ENCODE data around the gene CABLES1. TPM values are rescaled to one million over a fixed set of nuclear protein-coding genes. Genes with fewer than 3 reads are reported as not detected.
A peak's percentile ranks its signal among the peaks of the same experiment; 100 is the strongest.
"Not testable (repeated sequence)": the region's sequence is repeated elsewhere in the genome, so short reads cannot be mapped to it uniquely, and the experiment has no call there.

The CABLES1 gene
- total RNA-seq, 1 donor from 2014 or later = 4.2 TPM

DNA sequence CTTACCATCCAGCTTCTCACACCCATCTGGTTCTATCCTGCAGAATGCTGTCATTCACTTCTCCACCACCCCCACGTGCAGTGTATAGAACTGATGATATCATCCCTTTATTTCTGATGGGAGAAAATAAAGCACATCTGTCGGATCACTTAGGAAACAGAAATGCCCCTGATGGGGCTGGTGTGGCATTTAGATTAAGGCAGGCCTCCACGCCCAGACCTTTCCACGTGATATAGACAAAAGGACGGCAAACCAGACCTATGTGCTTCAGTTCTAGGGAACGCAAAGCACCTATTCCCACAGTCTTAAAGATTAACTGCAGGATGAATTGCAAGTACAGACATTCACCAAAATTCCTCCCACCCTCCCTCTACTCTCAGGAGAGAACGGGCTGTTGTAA is 27.6 kb upstream of the CABLES1 start:
- peak overlapping the region; percentile 62 for H3K27ac Mint-ChIP-seq
- peaks cover 3% of the 10 kb centered on the region for H3K4me1 Mint-ChIP-seq (ENCODE audit: low read depth)
- DNase-seq (ENCODE audit: low spot score, unreplicated experiment) = no peak
- no peak overlapping the region for H3K4me3 Mint-ChIP-seq (ENCODE audit: low read depth)
- no peaks in the 10 kb centered on the region for H3K36me3 Mint-ChIP-seq (ENCODE audit: insufficient read depth)
- TF ChIP-seq, protein P1, sequence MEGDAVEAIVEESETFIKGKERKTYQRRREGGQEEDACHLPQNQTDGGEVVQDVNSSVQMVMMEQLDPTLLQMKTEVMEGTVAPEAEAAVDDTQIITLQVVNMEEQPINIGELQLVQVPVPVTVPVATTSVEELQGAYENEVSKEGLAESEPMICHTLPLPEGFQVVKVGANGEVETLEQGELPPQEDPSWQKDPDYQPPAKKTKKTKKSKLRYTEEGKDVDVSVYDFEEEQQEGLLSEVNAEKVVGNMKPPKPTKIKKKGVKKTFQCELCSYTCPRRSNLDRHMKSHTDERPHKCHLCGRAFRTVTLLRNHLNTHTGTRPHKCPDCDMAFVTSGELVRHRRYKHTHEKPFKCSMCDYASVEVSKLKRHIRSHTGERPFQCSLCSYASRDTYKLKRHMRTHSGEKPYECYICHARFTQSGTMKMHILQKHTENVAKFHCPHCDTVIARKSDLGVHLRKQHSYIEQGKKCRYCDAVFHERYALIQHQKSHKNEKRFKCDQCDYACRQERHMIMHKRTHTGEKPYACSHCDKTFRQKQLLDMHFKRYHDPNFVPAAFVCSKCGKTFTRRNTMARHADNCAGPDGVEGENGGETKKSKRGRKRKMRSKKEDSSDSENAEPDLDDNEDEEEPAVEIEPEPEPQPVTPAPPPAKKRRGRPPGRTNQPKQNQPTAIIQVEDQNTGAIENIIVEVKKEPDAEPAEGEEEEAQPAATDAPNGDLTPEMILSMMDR (IDR thresholded peaks at IDR 0.05; ENCODE audit: unreplicated experiment) = no peak
- H3K27me3 Mint-ChIP-seq = peaks cover 8% of the 10 kb centered on the region
- no peaks in the 10 kb centered on the region for H3K9me3 Mint-ChIP-seq (ENCODE audit: low read depth)

DNA sequence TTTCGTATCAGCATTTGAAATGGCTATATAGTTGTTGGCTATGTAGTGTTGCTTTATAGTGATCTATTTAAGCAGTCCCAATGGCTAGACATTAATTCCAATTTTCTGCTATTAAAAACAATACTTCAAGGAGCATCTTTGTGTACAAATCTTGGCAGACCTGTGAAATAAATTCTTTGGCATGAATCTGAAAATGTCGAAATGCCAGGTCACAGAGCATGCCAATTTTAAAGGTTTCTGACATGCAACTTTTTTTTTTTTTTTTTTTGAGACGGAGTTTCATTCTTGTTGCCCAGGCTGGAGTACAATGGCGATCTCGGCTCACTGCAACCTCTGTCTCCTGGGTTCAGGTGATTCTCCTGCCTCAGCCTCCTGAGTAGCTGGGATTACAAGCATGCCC is 26.8 kb upstream of the CABLES1 start:
- Mint-ChIP-seq H3K4me3 (ENCODE audit: low read depth) (no peak overlapping the region), H3K36me3 (ENCODE audit: insufficient read depth) (no peaks in the 10 kb centered on the region), H3K4me1 (ENCODE audit: low read depth) (no peaks in the 10 kb centered on the region), H3K27me3 (peaks cover 8% of the 10 kb centered on the region), H3K27ac (no peak overlapping the region), H3K9me3 (ENCODE audit: low read depth) (no peaks in the 10 kb centered on the region)
- DNase-seq (ENCODE audit: low spot score, unreplicated experiment) = no peak
- TF ChIP-seq, protein P1 (IDR thresholded peaks at IDR 0.05; ENCODE audit: unreplicated experiment) = no peak

DNA sequence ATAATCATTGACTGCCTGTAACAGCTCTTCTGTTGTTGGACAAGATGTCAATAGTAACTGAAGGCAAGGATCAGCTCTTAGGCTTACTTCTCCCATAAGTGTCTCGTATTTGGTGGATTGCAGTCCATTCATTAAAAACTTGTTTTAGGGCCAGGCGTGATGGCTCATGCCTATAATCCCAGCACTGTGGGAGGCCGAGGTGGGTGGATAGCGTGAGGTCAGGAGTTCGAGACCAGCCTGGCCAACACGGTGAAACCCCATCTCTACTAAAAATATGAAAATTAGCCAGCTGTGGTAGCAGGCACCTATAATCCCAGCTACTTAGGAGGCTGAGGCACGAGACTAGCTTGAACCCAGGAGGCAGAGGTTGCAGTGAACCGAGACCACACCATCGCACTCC is 26.1 kb upstream of the CABLES1 start:
- not testable (repeated sequence) for H3K4me3 Mint-ChIP-seq (ENCODE audit: low read depth); H3K36me3 Mint-ChIP-seq (ENCODE audit: insufficient read depth); H3K27me3 Mint-ChIP-seq; H3K27ac Mint-ChIP-seq; H3K9me3 Mint-ChIP-seq (ENCODE audit: low read depth); DNase-seq (ENCODE audit: low spot score, unreplicated experiment); H3K4me1 Mint-ChIP-seq (ENCODE audit: low read depth)

DNA sequence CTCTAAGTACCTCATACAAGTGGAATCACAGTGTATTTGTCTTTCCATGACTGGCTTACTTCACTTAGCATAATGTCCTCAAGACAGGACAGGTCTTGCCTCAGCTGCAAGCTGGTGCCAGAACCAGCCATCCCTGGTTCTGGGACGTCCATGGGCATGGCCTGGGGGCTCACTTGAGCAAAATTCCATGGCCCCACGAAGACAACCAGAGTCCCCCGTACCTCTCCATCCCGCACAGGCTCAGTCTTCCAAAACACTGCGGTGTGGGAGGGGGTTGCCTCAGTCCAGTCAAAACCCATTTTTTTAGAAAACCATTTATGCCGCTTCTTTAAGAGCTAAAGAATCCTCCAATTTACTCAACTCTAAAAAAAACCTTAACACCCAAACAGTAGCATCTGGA is 21.7 kb upstream of the CABLES1 start:
- no peaks in the 10 kb centered on the region for H3K9me3 Mint-ChIP-seq (ENCODE audit: low read depth)
- no peaks in the 10 kb centered on the region for H3K36me3 Mint-ChIP-seq (ENCODE audit: insufficient read depth)
- H3K27ac Mint-ChIP-seq = no peak overlapping the region
- no peak for DNase-seq (ENCODE audit: low spot score, unreplicated experiment)
- peaks cover 15% of the 10 kb centered on the region for H3K4me1 Mint-ChIP-seq (ENCODE audit: low read depth)
- TF ChIP-seq, protein P1 (IDR thresholded peaks at IDR 0.05; ENCODE audit: unreplicated experiment) = no peak
- peaks cover 3% of the 10 kb centered on the region for H3K27me3 Mint-ChIP-seq
- H3K4me3 Mint-ChIP-seq (ENCODE audit: low read depth) = no peak overlapping the region

DNA sequence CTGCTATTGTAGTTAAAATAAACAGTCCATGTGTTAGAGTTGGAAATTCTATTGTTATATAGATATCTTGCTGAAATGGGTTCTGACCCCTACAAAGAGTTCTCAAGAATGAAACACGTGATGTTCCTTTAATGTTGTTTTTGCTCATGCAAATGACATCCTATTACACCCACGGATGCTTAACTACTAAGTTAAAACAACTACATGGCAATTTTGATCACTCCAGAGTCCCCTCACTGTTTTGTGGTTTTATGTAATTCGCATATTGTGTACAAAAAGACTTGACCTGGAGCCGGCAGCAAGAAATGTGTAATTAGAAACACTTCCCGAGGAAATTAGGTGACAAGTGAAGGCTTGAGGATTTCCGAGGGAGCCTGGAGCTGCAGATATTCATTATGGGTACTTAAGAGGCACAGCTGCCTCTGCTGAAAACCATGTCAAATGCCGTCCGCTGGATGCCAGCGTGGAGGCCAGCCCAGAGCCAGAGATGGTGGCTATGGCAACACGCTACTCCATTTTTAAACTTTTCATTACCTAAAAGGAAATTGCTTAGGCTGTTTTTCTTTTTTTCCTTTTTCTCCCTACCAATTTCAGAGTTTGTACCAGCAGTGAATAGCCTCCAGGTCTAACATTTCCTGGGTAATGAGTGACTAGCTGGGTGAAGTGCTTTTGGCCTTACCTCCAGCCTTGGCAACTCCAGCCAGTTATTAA is 21.0 kb upstream of the CABLES1 start:
- peaks cover 3% of the 10 kb centered on the region for H3K27me3 Mint-ChIP-seq
- H3K9me3 Mint-ChIP-seq (ENCODE audit: low read depth) = no peaks in the 10 kb centered on the region
- no peak overlapping the region for H3K4me3 Mint-ChIP-seq (ENCODE audit: low read depth)
- H3K27ac Mint-ChIP-seq = no peak overlapping the region
- H3K4me1 Mint-ChIP-seq (ENCODE audit: low read depth) = peaks cover 15% of the 10 kb centered on the region
- no peak for DNase-seq (ENCODE audit: low spot score, unreplicated experiment)
- TF ChIP-seq, protein P1 (IDR thresholded peaks at IDR 0.05; ENCODE audit: unreplicated experiment) = no peak
- H3K36me3 Mint-ChIP-seq (ENCODE audit: insufficient read depth) = no peaks in the 10 kb centered on the region

DNA sequence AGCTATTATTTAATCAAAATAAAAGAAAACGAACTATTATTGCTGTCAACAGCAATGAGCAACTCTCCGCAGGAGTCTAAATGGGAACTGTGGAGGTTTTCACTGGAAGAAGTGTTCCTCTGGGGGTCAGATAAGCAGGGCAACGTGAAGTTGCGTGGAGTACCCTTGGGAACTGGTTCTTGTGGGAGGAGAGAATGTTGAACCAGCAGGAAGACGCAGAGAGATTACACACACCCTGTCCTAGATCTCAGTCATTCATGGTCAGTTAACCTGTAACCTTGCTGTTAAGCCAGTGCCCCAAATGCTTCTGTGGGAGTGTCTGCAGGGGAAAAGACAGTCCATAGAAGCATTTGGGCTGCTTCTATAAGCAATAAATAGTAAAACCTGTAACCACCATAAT is 20.4 kb upstream of the CABLES1 start:
- no peaks in the 10 kb centered on the region for H3K9me3 Mint-ChIP-seq (ENCODE audit: low read depth)
- DNase-seq (ENCODE audit: low spot score, unreplicated experiment) = no peak
- TF ChIP-seq, protein P1 (IDR thresholded peaks at IDR 0.05; ENCODE audit: unreplicated experiment) = no peak
- H3K27ac Mint-ChIP-seq = no peak overlapping the region
- peaks cover 15% of the 10 kb centered on the region for H3K4me1 Mint-ChIP-seq (ENCODE audit: low read depth)
- no peaks in the 10 kb centered on the region for H3K36me3 Mint-ChIP-seq (ENCODE audit: insufficient read depth)
- no peak overlapping the region for H3K4me3 Mint-ChIP-seq (ENCODE audit: low read depth)
- H3K27me3 Mint-ChIP-seq = peaks cover 3% of the 10 kb centered on the region
